HL-60 (cell line): Measurements from ENCODE around the gene PCDHA4.

ENCODE experiments used
- DNase-seq, 2 experiments: peaks; one replicate each; pipeline ENCODE4 v3.0.0-alpha.2; 2010 to 2020; ENCODE audit warnings: low read depth in 1 of 2, low spot score in 1 of 2
- H3K27ac ChIP-seq: fragments of 250-450 bp; sonication (Bioruptor Pico); replicated peaks from 2 replicates; pipeline ENCODE4 v1.5.1; 2020; ENCODE audit warnings: mild to moderate bottlenecking, moderate library complexity
- H3K27me3 ChIP-seq: fragments of 250-450 bp; sonication (Bioruptor Pico); 2 replicates; pipeline ENCODE4 v1.5.1; 2021; ENCODE audit warnings: mild to moderate bottlenecking, moderate library complexity; ENCODE audit not compliant: insufficient read depth, poor library complexity, severe bottlenecking
- H3K4me3 ChIP-seq: replicated peaks from 2 replicates; pipeline ENCODE4 v1.5.1; 2011; ENCODE audit warnings: mild to moderate bottlenecking, control low read depth, low read length; ENCODE audit not compliant: insufficient read depth
- CTCF ChIP-seq: IDR thresholded peaks from one replicate; pipeline ENCODE4 v1.5.1; 2011; ENCODE audit warnings: low read length, control low read depth, inconsistent platforms; ENCODE audit not compliant: insufficient read depth
- GABPA ChIP-seq: IDR thresholded peaks from 2 replicates; pipeline ENCODE4 v1.6.1; 2012; ENCODE audit warnings: low read depth
- POLR2AphosphoS5 ChIP-seq: IDR thresholded peaks from 2 replicates; pipeline ENCODE4 v1.6.1; 2012; ENCODE audit warnings: low read depth
- REST ChIP-seq: IDR thresholded peaks from 2 replicates; pipeline ENCODE4 v1.6.1; 2012; ENCODE audit warnings: low read depth; ENCODE audit not compliant: insufficient replicate concordance
- SPI1 ChIP-seq: IDR thresholded peaks from 2 replicates; pipeline ENCODE4 v1.6.1; 2012; ENCODE audit warnings: low read depth, mild to moderate bottlenecking, borderline replicate concordance

PCDHA4 gene

GRCh38 chr5:140862441-140863295 lies 55.8 kb downstream of the PCDHA4 start:
- no peak for TF ChIP-seq GABPA
- TF ChIP-seq CTCF, result no peak
- no peak for TF ChIP-seq SPI1
- TF ChIP-seq POLR2AphosphoS5, result no peak
- no peak for TF ChIP-seq REST
- DNase-seq, result no peak
- H3K27me3 ChIP-seq, result no peaks in the 10 kb centered on the region
- no peak overlapping the region for H3K27ac ChIP-seq
- no peak overlapping the region for H3K4me3 ChIP-seq
